ENCODE data around the gene PTK7.

The PTK7 gene

DNA sequence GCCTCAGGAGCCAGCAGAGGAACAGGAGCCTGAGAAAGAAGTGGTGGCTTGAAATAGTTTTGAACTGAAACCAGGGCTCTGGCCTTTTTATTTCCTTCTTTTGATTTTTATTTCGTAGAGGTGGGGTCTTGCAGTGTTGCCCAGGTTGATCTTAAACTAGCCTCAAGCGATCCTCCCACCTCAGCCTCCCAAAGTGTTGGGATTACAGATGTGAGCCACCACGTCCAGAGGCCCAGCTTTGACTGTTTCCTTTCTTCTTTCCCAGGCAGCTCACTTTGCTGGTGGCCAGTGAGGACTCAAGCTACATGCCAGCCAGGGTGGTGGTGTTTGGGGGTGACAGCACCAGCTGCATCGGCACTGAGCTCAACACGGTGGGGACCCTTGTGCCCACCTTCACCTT is 126.3 kb downstream of the PTK7 start:
- no peak for DNase-seq

DNA sequence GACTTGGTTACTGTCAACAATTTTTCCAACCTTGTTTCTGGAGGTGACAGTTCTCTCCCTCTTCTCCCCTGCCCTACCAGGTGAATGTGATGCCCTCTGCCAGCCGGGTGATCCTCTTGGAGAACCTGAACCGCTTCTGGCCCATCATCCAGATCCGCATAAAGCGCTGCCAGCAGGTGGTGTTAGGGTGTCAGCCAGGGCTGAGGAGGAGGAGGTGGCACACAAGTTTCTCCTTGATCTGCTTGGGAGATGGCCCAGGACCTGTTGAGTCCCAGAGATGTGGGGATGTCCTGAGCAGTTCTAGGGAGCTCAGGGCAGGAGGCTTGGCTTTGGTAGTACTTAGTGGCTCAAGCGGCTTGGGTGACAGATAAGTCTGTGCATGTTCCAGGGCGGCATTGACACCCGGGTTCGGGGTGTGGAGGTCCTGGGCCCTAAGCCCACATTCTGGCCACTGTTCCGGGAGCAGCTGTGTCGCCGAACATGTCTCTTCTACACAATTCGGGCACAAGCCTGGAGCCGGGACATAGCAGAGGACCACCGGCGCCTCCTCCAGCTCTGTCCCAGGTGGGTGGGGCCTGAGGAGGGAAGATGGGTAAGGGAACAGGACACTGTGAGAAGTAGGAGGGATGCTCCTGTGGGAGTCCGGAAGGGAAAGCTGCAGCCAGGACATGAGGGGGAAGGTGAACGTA is 127.1 kb downstream of the PTK7 start:
- DNase-seq = no peak

DNA sequence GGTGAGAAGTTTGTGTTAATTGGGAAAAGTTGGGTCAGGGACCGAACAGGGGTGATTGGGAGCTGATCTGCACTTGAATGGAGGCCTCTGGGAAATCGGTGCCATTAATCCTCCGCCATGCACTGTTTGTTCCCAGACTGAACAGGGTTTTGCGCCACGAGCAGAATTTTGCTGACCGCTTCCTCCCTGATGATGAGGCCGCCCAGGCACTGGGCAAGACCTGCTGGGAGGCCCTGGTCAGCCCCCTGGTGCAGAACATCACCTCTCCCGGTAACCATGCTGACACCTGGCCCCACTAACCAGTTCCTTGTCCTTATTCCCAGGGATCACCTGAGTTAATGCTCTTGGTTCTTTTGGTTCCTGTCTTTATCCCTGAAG is 127.6 kb downstream of the PTK7 start:
- no peak for DNase-seq

DNA sequence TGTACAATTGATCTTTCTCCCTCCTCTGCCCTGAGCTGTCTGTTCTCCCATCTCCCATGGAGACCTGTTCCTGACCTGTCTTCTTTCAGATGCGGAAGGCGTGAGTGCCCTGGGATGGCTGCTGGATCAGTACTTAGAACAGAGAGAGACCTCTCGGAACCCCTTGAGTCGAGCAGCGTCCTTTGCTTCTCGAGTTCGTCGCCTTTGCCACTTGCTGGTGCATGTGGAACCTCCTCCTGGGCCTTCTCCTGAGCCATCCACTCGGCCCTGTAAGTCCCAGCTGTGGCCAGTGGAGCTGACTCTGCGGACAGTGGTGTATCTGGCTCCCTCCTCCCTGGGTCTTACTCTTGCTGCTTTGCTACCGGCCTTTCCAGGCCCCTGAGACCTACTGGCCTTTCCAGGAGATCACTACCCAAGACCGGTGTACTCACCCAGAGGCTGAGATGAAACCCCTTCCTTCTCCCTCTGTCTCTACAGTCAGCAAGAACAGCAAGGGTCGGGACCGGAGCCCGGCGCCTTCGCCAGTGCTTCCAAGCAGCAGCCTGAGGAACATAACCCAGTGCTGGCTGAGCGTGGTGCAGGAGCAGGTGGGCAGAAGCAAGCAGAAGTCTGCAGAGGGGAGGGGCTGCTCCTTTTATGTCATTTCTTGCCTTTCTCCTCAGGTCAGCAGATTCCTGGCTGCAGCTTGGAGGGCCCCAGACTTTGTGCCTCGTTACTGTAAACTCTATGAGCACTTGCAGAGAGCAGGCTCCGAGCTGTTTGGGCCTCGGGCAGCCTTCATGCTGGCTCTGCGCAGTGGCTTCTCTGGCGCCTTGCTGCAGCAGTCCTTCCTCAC is 128.4 kb downstream of the PTK7 start:
- DNase-seq = no peak

- DNase-seq = no peak
Measured at GRCh38 chr6:43205849-43206248, 129.7 kb downstream of the PTK7 start.

DNA sequence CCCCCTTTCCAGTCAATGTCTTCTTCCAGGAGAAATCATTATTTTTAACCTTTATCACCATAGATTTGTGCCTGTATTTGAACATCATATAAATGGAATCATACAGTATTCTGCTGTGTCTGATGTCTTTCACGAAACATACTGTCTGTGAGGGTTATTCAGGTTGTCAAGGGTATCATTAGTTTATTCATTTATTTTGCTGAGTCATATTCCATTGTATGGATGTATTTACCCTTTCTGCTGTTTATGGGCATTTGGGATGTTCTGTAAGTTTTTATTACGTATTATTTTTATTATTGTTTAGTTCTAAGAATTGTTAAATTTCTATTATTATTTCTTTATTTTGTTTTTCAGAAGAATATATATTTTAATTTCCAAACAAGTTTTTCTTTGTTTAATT is 131.2 kb downstream of the PTK7 start:
- DNase-seq = no peak

Measured in nucleus accumbens (tissue), 56 donors.